CD4-positive, alpha-beta T cell treated with Interleukin-17A for 1 hour (primary cell): ENCODE results near the gene MYRIP.
"Not testable (repeated sequence)": the region's sequence is repeated elsewhere in the genome, so short reads cannot be mapped to it uniquely, and the experiment has no call there.

ENCODE experiments used
- DNase-seq: peaks from one replicate; pipeline ENCODE4 v3.0.0-alpha.2; 2020

MYRIP gene

DNA sequence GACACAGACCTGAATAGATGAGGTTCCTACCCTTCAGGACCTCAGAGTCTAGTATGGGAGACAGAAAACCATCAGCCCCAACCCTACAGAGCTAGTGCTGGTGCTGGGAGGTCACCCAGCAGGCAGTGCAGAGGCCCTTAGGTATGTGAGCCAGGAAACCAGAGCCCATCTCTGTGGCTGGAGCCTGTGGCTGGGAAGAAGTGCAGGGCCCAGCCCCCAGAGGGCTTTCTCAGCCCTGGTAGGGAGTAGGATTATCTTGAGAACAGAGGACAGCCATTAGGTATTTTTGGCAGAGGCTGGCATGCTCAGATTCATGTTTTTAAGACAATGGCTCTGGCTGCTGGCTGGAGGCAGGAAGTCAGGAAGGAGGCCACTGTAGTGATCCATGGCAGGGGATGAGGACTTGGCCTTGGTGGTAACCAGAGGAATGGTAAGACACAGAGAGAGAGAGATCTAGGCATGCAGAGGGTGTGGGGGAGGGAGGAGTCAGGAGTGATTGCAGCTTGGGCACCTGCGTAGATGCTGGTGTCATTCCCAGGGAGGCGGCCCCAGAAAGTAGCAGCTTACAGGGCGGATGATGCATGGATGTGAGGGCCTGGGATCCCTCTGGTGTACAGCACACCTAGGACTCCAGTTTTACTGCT, 279.2 kb downstream of the MYRIP start:
- DNase-seq: no peak

DNA sequence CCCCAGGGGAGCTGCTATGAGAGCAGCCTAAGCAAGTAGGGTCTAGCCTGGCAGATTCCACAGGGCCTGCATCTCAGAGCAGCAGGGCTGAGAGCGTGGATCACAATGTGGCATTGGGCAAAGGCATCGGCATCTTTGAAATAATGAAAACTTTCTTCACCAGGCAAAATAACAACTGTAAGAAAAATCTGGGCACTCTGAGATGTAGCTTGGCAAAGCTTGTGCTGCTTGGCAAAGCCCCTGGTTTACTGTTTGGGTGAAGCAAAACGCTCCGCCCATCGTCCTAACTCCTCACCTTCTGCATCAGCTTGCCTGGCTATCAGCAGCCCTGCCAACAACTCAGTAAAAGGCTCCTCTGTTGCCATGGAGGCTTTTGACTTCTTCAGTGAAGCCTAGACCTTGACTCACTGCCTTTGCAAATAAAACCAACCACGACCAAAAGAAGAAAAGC, 287.3 kb downstream of the MYRIP start:
- no peak for DNase-seq

DNA sequence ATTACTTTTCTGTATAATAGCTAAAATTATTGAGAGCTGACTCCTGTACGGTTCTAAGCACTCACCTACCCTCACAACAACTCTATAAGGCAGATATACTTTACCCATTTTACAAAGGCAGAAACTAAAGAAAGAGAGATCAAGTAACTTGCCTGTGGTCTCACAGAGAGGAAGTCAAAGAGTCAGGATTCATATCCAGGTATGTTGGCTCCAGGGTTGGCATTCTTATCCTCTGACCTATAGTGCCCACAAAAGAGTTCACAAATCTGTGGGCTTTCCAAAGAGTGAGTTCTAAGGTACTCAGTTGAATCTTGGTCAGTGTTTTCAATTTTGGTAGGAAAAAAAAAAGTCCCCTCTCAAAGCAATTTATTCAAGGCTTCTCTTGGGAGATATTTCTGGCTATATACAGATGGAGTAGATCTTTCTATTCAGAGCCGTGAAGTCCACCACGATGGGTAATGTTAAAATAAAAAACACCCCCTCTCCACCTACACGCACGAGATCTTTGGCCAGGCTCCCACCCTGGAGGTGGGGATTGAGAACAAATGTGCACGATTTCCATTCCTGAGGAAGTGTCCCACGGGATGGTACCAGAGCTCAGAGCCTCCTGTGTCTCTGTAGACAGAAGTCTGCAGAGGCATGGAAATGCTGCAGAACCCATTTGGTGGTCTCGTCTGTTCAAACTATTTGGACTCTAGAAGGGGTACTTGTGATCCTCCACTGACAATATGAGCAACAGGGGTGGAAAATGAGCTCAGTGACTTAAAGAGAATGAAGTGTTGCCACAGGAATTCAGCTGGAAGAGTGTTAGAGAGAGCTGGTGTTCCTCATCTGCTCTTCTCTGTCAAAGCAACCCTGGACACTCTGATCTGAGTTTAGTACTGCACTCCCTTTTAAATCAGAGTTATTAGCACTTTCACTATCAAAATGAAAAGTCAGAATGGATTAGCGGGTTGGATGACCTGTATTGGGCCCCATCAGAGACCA, 288.0 kb downstream of the MYRIP start:
- no peak for DNase-seq

DNA sequence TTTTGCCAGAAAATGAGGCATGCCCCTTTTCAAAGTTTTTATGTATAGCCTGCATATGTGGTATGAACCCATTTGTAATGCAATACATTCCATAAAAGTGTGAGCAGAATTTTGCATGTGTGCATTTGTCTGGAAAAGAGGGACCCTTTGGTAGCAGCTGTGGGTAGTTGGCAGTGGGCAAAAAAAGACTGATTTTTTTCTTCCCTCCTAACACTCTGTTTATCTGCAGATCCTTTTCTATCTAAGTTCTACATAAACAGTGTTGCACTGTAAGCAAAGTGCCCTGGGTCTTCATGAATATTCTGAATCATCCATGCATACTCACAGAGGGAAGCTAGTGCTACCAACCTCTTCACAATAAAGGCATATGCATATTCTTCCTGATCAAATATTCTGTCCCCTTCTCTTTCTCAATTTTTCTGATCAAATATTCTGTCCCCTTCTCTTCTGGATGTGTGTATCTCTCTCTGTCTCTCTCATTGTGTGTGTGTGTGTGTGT, 288.9 kb downstream of the MYRIP start:
- no peak for DNase-seq

GRCh38 chr3:40099871-40100270, 290.5 kb downstream of the MYRIP start:
- DNase-seq: no peak

GRCh38 chr3:40102182-40102581, 292.8 kb downstream of the MYRIP start:
- no peak for DNase-seq

GRCh38 chr3:40103829-40104228, 294.4 kb downstream of the MYRIP start:
- DNase-seq: no peak

GRCh38 chr3:40104441-40104840, 295.0 kb downstream of the MYRIP start:
- DNase-seq: no peak

DNA sequence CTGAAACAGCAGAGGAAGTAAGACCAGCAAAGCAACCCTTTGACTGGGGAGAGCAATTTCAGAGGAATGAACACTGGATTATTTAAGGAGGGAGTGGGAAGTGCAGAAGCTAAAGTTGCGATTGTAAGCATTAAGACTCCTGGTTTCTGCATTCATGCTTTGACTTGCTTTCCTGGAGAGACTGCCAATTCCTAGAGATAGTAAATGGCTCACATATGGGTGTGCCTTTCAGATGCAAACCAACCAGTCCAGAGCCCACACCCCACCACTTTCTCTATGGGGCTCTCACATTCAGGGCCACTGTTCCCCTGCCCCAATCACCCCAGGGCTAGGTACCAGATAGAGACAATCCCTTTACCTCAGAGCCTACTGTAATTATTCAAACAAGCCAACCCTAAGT, 299.2 kb downstream of the MYRIP start:
- no peak for DNase-seq

GRCh38 chr3:40109641-40110490, 300.5 kb downstream of the MYRIP start:
- no peak for DNase-seq

DNA sequence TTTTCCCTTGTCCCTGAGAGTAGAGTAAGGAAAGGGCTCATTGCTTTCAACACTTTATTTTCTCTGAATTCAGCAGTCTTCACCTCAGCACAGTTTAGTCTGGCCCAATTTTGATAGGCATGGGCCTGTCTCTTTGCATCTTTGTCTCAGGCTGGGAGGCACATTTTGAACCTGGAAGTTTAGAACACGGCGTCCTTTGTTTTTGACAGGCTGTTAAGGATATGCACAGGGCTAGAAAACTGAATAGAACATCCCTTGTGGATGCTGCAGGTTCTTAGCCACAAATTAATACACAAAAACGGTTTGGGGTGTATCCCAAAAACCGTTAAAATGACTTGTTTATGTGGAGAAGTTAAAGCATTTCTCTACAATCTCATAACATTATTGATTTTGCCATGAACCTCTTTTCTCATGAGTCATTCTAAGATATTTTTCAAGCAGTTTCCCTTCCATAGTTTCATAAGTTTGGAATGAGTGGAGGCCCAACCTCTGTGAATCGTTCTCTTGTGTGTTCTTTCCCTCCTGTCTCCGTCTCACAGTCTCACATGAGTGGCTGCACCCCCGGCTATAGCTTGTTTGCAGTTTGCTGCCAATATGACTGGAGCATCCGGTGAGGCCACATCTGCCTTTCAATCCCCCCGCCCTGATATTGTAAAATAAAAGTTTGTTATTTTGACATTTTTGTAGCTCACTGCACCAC, 307.2 kb downstream of the MYRIP start:
- DNase-seq: no peak

- no peak for DNase-seq
Observed at GRCh38 chr3:40118091-40118490, 308.7 kb downstream of the MYRIP start.

GRCh38 chr3:40120067-40120692, 310.8 kb downstream of the MYRIP start:
- no peak for DNase-seq

GRCh38 chr3:40120806-40121205, 311.4 kb downstream of the MYRIP start:
- no peak for DNase-seq

DNA sequence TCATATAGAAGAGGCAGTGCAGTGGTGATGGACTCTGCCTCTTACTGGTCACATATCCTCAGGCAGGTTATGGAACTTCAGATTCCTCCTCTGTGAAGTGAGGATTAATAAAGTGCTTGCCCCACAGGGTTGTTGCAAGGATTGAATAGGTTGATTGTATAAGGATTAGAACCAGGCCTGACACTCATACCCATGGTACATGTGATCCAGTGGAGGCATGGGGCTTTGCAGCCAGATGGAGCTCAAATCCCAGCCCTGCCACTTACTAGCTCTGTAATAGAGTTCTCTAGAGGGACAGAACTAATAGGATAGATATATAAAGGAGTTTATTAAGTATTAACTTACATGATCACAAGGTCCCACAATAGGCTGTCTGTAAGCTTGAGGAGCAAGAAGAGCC, 315.5 kb downstream of the MYRIP start:
- DNase-seq: no peak

GRCh38 chr3:40128166-40128565, 318.8 kb downstream of the MYRIP start:
- DNase-seq: no peak

DNA sequence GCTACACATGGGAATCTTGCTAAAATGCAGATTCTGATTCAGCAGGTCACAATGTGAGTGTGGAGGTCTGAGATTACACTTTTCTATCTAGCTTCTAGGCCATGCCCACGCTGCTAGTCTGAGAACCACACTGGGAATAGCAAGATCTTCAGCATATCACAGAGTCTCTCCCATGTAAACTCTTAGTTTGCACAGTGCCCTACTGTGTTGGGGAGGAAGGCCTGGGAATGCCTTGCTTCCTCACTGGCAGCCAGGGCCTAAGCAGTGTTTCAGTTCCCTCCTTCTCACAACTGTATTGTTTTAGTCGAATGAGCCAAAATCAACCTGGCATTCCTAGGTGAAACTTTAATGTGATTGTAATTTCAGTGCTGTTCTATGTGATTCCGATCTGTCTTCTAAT, 320.1 kb downstream of the MYRIP start:
- no peak for DNase-seq

DNA sequence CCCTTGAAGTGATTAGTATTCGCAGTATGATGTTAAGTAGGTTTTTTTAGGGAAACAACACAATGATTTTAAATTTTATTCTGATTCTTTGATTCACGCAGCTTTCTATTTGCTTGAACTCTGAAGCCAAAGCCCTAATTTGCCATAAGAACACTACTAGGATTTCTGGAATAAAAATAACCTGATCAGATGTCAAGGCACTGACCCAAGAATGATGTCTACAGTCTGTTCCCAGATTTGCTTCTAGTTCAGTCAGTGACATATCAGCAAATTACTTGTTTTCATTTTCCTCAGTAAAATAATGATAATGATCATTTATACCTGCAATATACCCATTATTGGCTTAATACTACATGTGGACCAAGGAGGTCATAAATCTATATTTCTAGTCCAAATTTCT, 320.6 kb downstream of the MYRIP start:
- DNase-seq: no peak

GRCh38 chr3:40130721-40131120, 321.3 kb downstream of the MYRIP start:
- DNase-seq: no peak

DNA sequence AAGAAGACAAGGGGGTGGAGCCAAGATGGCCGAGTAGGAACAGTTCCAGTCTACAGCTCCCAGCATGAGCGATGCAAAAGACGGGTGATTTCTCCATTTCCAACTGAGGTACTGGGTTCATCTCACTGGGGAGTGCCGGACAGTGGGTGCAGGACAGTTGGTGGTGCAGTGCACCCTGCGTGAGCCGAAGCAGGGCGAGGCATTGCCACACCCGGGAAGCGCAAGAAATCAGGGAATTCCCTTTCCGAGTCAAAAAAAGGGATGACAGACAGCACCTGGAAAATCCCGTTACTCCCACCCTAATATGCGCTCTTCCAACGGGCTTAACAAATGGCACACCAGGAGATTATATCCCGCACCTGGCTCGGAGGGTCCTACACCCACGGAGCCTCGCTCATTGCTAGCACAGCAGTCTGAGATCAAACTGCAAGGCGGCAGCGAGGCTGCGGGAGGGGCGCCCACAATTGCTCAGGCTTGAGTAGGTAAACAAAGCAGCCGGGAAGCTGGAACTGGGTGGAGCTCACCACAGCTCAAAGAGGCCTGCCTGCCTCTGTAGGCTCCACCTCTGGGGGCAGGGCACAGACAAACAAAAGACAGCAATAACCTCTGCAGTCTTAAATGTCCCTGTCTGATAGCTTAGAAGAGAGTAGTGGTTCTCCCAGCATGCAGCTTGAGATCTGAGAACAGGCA, 324.6 kb downstream of the MYRIP start:
- DNase-seq: not testable (repeated sequence)

- no peak for DNase-seq
Observed at GRCh38 chr3:40137591-40138295, 328.3 kb downstream of the MYRIP start.
